ENCODE data around the gene POGZ. TPM values are rescaled to one million over a fixed set of nuclear protein-coding genes. Genes with fewer than 3 reads are reported as not detected.

The POGZ gene
- total RNA-seq, 1 donor from 2014 or later = 60.6 TPM

DNA sequence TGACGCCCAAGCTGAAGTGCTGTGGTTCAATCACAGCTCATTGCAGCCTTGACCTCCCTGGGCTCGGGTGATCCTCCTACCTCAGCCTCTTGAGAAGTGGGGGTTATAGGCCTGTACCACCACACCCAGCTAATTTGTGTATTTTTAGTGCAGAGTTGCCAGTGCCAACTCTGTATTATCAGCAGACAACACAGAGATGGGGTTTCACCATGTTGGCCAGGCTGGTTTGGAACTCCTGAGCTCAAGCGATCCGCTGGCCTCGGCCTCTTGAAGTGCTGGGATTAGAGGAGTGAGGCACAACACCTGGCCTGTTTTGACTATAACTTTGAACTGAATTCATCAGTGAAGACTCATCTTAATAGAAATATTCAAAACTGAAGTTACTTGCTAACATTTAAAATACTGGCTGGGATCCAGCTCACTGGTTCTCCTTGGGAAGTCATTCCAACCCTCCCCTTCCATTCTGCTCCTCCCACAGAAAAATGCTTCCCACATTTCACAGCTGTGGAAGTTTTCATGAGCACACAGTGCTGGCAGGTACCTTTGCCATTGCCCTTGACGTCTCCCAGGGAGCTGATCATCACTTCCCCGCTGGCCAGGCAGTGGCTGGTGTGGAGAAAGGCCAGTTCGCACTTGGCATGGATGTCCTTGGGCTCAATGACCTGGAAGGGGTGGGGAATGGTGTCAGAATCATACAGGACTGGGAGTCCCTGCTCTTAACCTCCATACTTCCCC lies 91.5 kb downstream of the POGZ start:
- no peaks in the 10 kb centered on the region for H3K9me3 ChIP-seq
- no peak overlapping the region for H3K27ac ChIP-seq
- TF ChIP-seq POLR2A (IDR thresholded peaks at IDR 0.05) (no peak), POLR2AphosphoS5 (IDR thresholded peaks at IDR 0.05; ENCODE audit: insufficient read depth in 1 of 2, low read depth in 1 of 2) (no peak)
- TF ChIP-seq, protein P1, sequence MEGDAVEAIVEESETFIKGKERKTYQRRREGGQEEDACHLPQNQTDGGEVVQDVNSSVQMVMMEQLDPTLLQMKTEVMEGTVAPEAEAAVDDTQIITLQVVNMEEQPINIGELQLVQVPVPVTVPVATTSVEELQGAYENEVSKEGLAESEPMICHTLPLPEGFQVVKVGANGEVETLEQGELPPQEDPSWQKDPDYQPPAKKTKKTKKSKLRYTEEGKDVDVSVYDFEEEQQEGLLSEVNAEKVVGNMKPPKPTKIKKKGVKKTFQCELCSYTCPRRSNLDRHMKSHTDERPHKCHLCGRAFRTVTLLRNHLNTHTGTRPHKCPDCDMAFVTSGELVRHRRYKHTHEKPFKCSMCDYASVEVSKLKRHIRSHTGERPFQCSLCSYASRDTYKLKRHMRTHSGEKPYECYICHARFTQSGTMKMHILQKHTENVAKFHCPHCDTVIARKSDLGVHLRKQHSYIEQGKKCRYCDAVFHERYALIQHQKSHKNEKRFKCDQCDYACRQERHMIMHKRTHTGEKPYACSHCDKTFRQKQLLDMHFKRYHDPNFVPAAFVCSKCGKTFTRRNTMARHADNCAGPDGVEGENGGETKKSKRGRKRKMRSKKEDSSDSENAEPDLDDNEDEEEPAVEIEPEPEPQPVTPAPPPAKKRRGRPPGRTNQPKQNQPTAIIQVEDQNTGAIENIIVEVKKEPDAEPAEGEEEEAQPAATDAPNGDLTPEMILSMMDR (IDR thresholded peaks at IDR 0.05) = no peak
- intact Hi-C loops (cut with DNase I) = no loop called here
- peaks cover 41% of the 10 kb centered on the region for H3K4me1 ChIP-seq
- no peak for DNase-seq (ENCODE audit: extremely low spot score in 2 of 2)
- H3K4me3 ChIP-seq = no peak overlapping the region
- no peaks in the 10 kb centered on the region for H3K27me3 ChIP-seq
- peaks cover 0 to 13% of the 10 kb centered on the region in 2 donors for H3K36me3 ChIP-seq

DNA sequence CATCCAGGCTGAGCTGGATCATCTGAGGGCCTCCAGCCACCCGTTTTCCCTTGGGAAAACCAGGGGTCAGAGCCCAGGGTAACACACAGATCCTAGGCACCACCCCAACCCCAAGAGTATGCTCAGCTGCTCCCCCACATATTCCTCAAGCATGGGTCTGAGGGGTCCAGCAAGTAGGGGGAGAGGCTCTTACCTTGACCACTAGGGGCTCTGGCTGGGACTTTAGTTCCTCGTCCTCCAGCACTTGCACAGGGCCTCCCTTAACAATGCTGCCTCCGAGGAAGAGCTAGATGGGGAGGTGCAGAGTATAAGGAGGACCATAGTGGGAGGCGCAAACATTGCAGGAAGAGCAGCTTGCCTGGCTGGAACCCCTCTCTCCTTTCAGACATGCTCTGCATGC lies 94.3 kb downstream of the POGZ start:
- H3K27me3 ChIP-seq = no peaks in the 10 kb centered on the region
- H3K9me3 ChIP-seq = no peaks in the 10 kb centered on the region
- H3K4me3 ChIP-seq = no peak overlapping the region
- peaks cover 0 to 13% of the 10 kb centered on the region in 2 donors for H3K36me3 ChIP-seq
- intact Hi-C loops (cut with DNase I) = no loop called here
- H3K4me1 ChIP-seq = peaks cover 13% of the 10 kb centered on the region
- no peak overlapping the region for H3K27ac ChIP-seq
- DNase-seq (ENCODE audit: extremely low spot score in 2 of 2) = no peak
- TF ChIP-seq POLR2AphosphoS5 (IDR thresholded peaks at IDR 0.05; ENCODE audit: insufficient read depth in 1 of 2, low read depth in 1 of 2) (no peak), POLR2A (IDR thresholded peaks at IDR 0.05) (no peak)
- TF ChIP-seq, protein P1 (IDR thresholded peaks at IDR 0.05) = no peak

DNA sequence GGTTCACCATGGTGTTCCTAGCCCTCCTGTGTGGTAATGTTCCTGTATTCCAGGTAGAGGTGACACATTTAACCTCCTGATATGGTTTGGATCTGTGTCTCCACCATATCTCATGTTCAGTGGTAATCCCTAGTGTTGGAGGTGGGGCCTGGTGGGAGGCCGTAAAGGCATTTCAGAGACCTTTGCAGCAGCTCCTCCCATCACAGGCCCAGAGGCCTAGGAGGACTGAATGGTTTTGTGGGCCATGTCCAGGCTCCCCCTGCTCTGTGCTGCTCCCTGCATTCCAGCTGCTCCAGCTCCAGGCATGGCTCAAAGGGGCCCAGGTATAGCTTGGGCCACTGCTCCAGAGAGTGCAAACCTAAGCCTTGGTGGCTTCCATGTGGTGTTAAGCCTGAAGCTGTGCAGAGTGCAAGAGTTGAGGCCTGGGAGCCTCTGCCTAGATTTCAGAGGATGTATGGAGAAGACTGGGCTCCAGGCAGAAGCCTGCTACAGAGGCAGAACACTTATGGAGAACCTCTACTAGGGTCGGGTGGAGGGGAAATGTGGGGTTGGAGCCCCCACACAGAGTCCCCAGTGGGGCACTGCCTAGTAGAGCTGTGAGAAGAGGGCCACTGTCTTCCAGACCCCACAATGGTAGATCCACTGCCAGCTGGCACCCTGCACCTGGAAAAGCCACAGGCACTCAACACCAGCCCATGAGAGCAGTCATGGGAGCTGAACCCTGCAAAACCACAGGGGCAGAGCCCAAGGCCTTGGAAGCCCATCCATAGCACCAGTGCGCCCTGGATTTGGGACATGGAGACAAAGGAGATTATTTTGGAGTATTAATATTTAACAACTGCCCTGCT lies 96.8 kb downstream of the POGZ start:
- Histone ChIP-seq H3K36me3 (peaks cover 0 to 13% of the 10 kb centered on the region in 2 donors), H3K9me3 (no peaks in the 10 kb centered on the region), H3K27me3 (no peaks in the 10 kb centered on the region), H3K4me3 (no peak overlapping the region), H3K27ac (no peak overlapping the region), H3K4me1 (no peaks in the 10 kb centered on the region)
- intact Hi-C loops (cut with DNase I) = no loop called here
- no peak for TF ChIP-seq POLR2AphosphoS5 (IDR thresholded peaks at IDR 0.05; ENCODE audit: insufficient read depth in 1 of 2, low read depth in 1 of 2)
- no peak for TF ChIP-seq POLR2A (IDR thresholded peaks at IDR 0.05)
- TF ChIP-seq, protein P1 (IDR thresholded peaks at IDR 0.05) = no peak
- no peak for DNase-seq (ENCODE audit: extremely low spot score in 2 of 2)

DNA sequence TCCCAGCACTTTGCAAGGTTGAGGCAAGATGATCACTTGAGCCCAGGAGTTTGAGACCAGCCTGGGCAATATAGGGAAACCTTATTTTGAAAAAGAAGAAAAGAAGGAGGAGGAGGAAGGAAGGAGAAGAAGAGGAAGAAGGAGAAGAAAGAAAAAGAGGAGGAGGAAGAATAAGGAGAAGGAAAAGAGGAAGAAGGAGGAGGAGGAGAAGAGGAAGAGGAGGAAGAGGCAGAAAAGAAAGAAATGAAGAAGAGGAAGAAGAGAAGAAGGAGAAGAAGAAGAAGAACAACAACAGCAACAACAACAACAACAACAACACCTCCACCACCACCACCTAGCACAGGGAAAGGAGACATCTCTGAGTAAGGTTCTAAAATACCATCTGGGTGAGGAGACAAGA lies 97.4 kb downstream of the POGZ start:
- intact Hi-C loops (cut with DNase I) = no loop called here
- Histone ChIP-seq H3K4me1 (no peaks in the 10 kb centered on the region), H3K27ac (no peak overlapping the region), H3K36me3 (peaks cover 0 to 13% of the 10 kb centered on the region in 2 donors), H3K4me3 (no peak overlapping the region), H3K27me3 (no peaks in the 10 kb centered on the region), H3K9me3 (no peaks in the 10 kb centered on the region)
- no peak for DNase-seq (ENCODE audit: extremely low spot score in 2 of 2)
- TF ChIP-seq POLR2AphosphoS5 (IDR thresholded peaks at IDR 0.05; ENCODE audit: insufficient read depth in 1 of 2, low read depth in 1 of 2) (no peak), POLR2A (IDR thresholded peaks at IDR 0.05) (no peak)
- TF ChIP-seq, protein P1 (IDR thresholded peaks at IDR 0.05) = no peak
